Liver (tissue), 9 donors: Measurements from ENCODE around the gene IFITM10. TPM values are rescaled to one million over a fixed set of nuclear protein-coding genes. Genes with fewer than 3 reads are reported as not detected.

Experiments used
- DNase-seq: peaks from one replicate; pipeline ENCODE4 v3.0.0-alpha.2; 2017; ENCODE audit warnings: low spot score
- H3K27ac ChIP-seq, 2 donors: one replicate each; pipeline ENCODE4 v1.7.0; 2013; ENCODE audit warnings: inconsistent platforms in 2 of 2, low read length in 2 of 2, control low read depth in 1 of 2, low read depth in 1 of 2, mild to moderate bottlenecking in 1 of 2
- H3K27me3 ChIP-seq, 4 donors: one replicate each; pipeline versions ENCODE4 v1.6.1 to v1.7.0; 2013; ENCODE audit warnings: low read length in 3 of 4, inconsistent platforms in 1 of 4, mild to moderate bottlenecking in 1 of 4, moderate library complexity in 1 of 4; ENCODE audit not compliant: control insufficient read depth in 4 of 4, insufficient read depth in 4 of 4
- H3K36me3 ChIP-seq, 4 donors: one replicate each; pipeline versions ENCODE4 v1.6.1 to v1.7.0; 2013; ENCODE audit warnings: low read length in 3 of 4, mild to moderate bottlenecking in 3 of 4, low read depth in 1 of 4, moderate library complexity in 1 of 4; ENCODE audit not compliant: control insufficient read depth in 4 of 4, insufficient read depth in 3 of 4
- H3K4me1 ChIP-seq, 4 donors: one replicate each; pipeline versions ENCODE4 v1.6.1 to v1.7.0; 2013; ENCODE audit warnings: low read length in 3 of 4, mild to moderate bottlenecking in 3 of 4, moderate library complexity in 1 of 4; ENCODE audit not compliant: control insufficient read depth in 4 of 4, insufficient read depth in 4 of 4
- H3K4me3 ChIP-seq, 3 donors: one replicate each; pipeline versions ENCODE4 v1.6.1 to v1.7.0; 2013; ENCODE audit warnings: low read length in 3 of 3, control low read depth in 1 of 3, low read depth in 1 of 3, mild to moderate bottlenecking in 1 of 3
- H3K9ac ChIP-seq, 2 donors: one replicate each; pipeline ENCODE4 v1.7.0; 2013; ENCODE audit warnings: low read length in 2 of 2, mild to moderate bottlenecking in 2 of 2, moderate library complexity in 2 of 2, control low read depth in 1 of 2, low read depth in 1 of 2
- H3K9me3 ChIP-seq, 4 donors: one replicate each; pipeline versions ENCODE4 v1.6.1 to v1.7.0; 2013; ENCODE audit warnings: low read length in 3 of 4; ENCODE audit not compliant: control insufficient read depth in 4 of 4
- FOXA2 ChIP-seq: IDR thresholded peaks from 2 replicates; pipeline ENCODE4 v1.6.1; 2016; ENCODE audit warnings: antibody characterized with exemption
- GABPA ChIP-seq, 2 donors: IDR thresholded peaks in 1 of 2; conservative IDR thresholded peaks in 1 of 2; 2 replicates each; pipeline ENCODE4 v1.6.1; 2016; ENCODE audit warnings: antibody characterized with exemption in 2 of 2, mild to moderate bottlenecking in 1 of 2, moderate library complexity in 1 of 2
- HNF4A ChIP-seq, 2 donors: conservative IDR thresholded peaks; 2 replicates each; pipeline ENCODE4 v1.6.1; 2016; ENCODE audit warnings: antibody characterized with exemption in 2 of 2, mild to moderate bottlenecking in 2 of 2
- HNF4G ChIP-seq: IDR thresholded peaks from 2 replicates; pipeline ENCODE4 v1.6.1; 2016; ENCODE audit warnings: antibody characterized with exemption
- JUND ChIP-seq, 2 donors: IDR thresholded peaks; 2 replicates each; pipeline ENCODE4 v1.6.1; 2016; ENCODE audit warnings: antibody characterized with exemption in 2 of 2
- NR2F2 ChIP-seq: IDR thresholded peaks from 2 replicates; pipeline ENCODE4 v1.6.1; 2016; ENCODE audit warnings: antibody characterized with exemption
- RAD21 ChIP-seq, 2 donors: IDR thresholded peaks; 2 replicates each; pipeline ENCODE4 v1.6.1; 2016; ENCODE audit warnings: antibody characterized with exemption in 2 of 2, mild to moderate bottlenecking in 2 of 2
- RXRA ChIP-seq, 2 donors: IDR thresholded peaks; 2 replicates each; pipeline ENCODE4 v1.6.1; 2017 to 2018; ENCODE audit warnings: antibody characterized with exemption in 2 of 2, mild to moderate bottlenecking in 1 of 2
- SP1 ChIP-seq: IDR thresholded peaks from 2 replicates; pipeline ENCODE4 v1.6.1; 2018; ENCODE audit warnings: antibody characterized with exemption, mild to moderate bottlenecking
- TAF1 ChIP-seq: conservative IDR thresholded peaks from 2 replicates; pipeline ENCODE4 v1.6.1; 2016; ENCODE audit warnings: antibody characterized with exemption, mild to moderate bottlenecking
- YY1 ChIP-seq: IDR thresholded peaks from 2 replicates; pipeline ENCODE4 v1.6.1; 2016; ENCODE audit warnings: antibody characterized with exemption, mild to moderate bottlenecking
- WGBS: extraction: QIAGEN DNeasy Blood & Tissue Kit; methylation state at CpG from one replicate; pipeline ENCODE4 v1.1.7; 2013; 5-methylcytosine and 5-hydroxymethylcytosine counted together
- polyA plus RNA-seq, 2 donors: library from polyadenylated mRNA; stranded (reverse) in 1 of 2; unstranded in 1 of 2; fragments of 200-250 nt in 1 of 2; fragments of >200 nt in 1 of 2; fragmentation: Nextera tagmentation in 1 of 2; extraction: Ambion mirVana in 1 of 2; gene quantifications; one replicate each; pipeline versions ENCODE4 v1.2.1 to v1.2.3, GENCODE V29; 2013 to 2015
- total RNA-seq, 2 donors: library from RNA; depleted of rRNA; stranded (reverse); fragments of >200 nt; gene quantifications; one replicate each; pipeline ENCODE4 v1.2.3, GENCODE V29; 2014
- TF ChIP-seq, protein P1 (sequence below): IDR thresholded peaks from 2 replicates; pipeline ENCODE4 v1.6.1; 2016; ENCODE audit warnings: antibody characterized with exemption
- TF ChIP-seq, protein P2 (sequence below): IDR thresholded peaks from 2 replicates; pipeline ENCODE4 v1.6.1; 2016; ENCODE audit warnings: antibody characterized with exemption, mild to moderate bottlenecking
- TF ChIP-seq, protein P3 (sequence below): fragments of 150-350 bp; IDR thresholded peaks from 2 replicates; pipeline ENCODE4 v1.5.1; 2017; ENCODE audit warnings: improper control_type of control experiment, low read depth, low read length; ENCODE audit not compliant: missing input control
- TF ChIP-seq, protein P4 (sequence below): IDR thresholded peaks from 2 replicates; pipeline ENCODE4 v1.6.1; 2016; ENCODE audit warnings: antibody characterized with exemption
- donor health status: healthy.
- donor health status: healthy.
- donor health status: healthy.
- donor health status: healthy.
- donor health status: healthy.

The IFITM10 gene
- total and polyA plus RNA-seq, 4 donors: 0.14 to 8.5 (median 1.8) TPM

DNA sequence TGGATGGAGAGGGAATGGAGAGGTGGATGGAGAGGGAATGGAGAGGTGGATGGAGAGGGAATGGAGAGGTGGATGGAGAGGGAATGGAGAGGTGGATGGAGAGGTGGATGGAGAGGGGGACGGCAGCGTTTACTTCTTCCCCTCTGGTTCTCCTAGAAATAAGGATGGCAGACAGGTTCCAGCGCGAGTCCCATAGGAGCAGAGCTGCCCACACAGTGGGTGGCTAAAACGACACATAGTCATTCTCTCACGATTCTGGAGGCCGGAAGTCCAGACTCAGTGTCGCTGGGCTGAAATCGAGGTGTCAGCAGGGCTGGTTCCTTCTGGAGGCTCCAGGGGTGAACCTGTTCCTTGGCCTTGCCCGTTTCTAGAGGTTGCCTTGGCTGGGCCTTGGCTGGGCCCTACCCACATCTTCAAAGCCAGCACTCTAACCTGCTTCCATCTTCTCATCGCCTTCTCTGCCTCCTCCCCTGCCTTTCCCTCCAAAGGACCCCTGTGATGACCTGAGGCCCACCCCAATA lies 26.0 kb upstream of the IFITM10 start:
- H3K36me3 ChIP-seq: no peaks in the 10 kb centered on the region
- no peak for DNase-seq
- H3K27ac ChIP-seq: no peak overlapping the region
- no peaks in the 10 kb centered on the region for H3K27me3 ChIP-seq
- H3K4me3 ChIP-seq: no peak overlapping the region
- H3K9ac ChIP-seq: no peak overlapping the region
- WGBS: 81% methylated on average over 11 of the region's 11 CpGs
- TF ChIP-seq JUND (IDR thresholded peaks at IDR 0.05) (no peak), RXRA (IDR thresholded peaks at IDR 0.05) (no peak), NR2F2 (no peak), FOXA2 (no peak), GABPA (IDR thresholded peaks at IDR 0.05 in 1 of 2, conservative IDR thresholded peaks at IDR 0.05 in 1 of 2) (no peak), HNF4G (no peak), RAD21 (IDR thresholded peaks at IDR 0.05) (no peak), SP1 (no peak)
- TF ChIP-seq, protein P1, sequence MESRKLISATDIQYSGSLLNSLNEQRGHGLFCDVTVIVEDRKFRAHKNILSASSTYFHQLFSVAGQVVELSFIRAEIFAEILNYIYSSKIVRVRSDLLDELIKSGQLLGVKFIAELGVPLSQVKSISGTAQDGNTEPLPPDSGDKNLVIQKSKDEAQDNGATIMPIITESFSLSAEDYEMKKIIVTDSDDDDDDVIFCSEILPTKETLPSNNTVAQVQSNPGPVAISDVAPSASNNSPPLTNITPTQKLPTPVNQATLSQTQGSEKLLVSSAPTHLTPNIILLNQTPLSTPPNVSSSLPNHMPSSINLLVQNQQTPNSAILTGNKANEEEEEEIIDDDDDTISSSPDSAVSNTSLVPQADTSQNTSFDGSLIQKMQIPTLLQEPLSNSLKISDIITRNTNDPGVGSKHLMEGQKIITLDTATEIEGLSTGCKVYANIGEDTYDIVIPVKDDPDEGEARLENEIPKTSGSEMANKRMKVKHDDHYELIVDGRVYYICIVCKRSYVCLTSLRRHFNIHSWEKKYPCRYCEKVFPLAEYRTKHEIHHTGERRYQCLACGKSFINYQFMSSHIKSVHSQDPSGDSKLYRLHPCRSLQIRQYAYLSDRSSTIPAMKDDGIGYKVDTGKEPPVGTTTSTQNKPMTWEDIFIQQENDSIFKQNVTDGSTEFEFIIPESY: no peak
- TF ChIP-seq, protein P2, sequence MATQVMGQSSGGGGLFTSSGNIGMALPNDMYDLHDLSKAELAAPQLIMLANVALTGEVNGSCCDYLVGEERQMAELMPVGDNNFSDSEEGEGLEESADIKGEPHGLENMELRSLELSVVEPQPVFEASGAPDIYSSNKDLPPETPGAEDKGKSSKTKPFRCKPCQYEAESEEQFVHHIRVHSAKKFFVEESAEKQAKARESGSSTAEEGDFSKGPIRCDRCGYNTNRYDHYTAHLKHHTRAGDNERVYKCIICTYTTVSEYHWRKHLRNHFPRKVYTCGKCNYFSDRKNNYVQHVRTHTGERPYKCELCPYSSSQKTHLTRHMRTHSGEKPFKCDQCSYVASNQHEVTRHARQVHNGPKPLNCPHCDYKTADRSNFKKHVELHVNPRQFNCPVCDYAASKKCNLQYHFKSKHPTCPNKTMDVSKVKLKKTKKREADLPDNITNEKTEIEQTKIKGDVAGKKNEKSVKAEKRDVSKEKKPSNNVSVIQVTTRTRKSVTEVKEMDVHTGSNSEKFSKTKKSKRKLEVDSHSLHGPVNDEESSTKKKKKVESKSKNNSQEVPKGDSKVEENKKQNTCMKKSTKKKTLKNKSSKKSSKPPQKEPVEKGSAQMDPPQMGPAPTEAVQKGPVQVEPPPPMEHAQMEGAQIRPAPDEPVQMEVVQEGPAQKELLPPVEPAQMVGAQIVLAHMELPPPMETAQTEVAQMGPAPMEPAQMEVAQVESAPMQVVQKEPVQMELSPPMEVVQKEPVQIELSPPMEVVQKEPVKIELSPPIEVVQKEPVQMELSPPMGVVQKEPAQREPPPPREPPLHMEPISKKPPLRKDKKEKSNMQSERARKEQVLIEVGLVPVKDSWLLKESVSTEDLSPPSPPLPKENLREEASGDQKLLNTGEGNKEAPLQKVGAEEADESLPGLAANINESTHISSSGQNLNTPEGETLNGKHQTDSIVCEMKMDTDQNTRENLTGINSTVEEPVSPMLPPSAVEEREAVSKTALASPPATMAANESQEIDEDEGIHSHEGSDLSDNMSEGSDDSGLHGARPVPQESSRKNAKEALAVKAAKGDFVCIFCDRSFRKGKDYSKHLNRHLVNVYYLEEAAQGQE: no peak
- TF ChIP-seq, protein P3, sequence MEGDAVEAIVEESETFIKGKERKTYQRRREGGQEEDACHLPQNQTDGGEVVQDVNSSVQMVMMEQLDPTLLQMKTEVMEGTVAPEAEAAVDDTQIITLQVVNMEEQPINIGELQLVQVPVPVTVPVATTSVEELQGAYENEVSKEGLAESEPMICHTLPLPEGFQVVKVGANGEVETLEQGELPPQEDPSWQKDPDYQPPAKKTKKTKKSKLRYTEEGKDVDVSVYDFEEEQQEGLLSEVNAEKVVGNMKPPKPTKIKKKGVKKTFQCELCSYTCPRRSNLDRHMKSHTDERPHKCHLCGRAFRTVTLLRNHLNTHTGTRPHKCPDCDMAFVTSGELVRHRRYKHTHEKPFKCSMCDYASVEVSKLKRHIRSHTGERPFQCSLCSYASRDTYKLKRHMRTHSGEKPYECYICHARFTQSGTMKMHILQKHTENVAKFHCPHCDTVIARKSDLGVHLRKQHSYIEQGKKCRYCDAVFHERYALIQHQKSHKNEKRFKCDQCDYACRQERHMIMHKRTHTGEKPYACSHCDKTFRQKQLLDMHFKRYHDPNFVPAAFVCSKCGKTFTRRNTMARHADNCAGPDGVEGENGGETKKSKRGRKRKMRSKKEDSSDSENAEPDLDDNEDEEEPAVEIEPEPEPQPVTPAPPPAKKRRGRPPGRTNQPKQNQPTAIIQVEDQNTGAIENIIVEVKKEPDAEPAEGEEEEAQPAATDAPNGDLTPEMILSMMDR: no peak
- no peaks in the 10 kb centered on the region for H3K9me3 ChIP-seq
- peaks cover 0 to 4% (median 0%) of the 10 kb centered on the region in 4 donors for H3K4me1 ChIP-seq

DNA sequence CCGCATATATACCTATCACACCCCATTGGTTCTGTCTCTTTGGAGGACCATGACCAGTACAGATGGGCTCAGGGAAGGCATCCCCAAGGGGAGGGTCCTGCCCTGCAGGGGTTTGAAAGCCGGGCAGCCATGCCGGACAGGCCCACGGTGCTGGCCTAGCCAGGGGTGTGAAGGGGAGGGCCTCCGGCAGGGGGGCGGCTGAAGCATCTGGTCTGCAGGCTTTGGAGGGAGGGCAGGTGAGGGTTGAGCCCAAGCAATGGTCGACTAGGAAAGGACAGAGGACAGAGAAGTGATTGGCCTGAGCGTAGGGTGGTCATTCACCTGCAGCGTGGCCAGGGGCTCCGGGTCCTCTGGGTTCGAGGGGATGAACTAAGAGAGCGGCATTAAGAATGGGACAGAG lies 24.5 kb upstream of the IFITM10 start:
- Histone ChIP-seq H3K27ac (no peak overlapping the region), H3K4me3 (no peak overlapping the region), H3K36me3 (no peaks in the 10 kb centered on the region), H3K9ac (no peak overlapping the region), H3K9me3 (no peaks in the 10 kb centered on the region), H3K4me1 (no peaks in the 10 kb centered on the region), H3K27me3 (no peaks in the 10 kb centered on the region)
- no peak for DNase-seq
- TF ChIP-seq, protein P4, sequence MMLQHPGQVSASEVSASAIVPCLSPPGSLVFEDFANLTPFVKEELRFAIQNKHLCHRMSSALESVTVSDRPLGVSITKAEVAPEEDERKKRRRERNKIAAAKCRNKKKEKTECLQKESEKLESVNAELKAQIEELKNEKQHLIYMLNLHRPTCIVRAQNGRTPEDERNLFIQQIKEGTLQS: no peak
- no peak for TF ChIP-seq HNF4A (conservative IDR thresholded peaks at IDR 0.05)
- TF ChIP-seq RAD21 (IDR thresholded peaks at IDR 0.05): no peak
- TF ChIP-seq YY1: no peak
- TF ChIP-seq, protein P3: no peak
- TF ChIP-seq GABPA (IDR thresholded peaks at IDR 0.05 in 1 of 2, conservative IDR thresholded peaks at IDR 0.05 in 1 of 2): no peak
- no peak for TF ChIP-seq FOXA2
- TF ChIP-seq HNF4G: no peak
- TF ChIP-seq RXRA (IDR thresholded peaks at IDR 0.05): no peak
- TF ChIP-seq JUND (IDR thresholded peaks at IDR 0.05): no peak
- TF ChIP-seq TAF1: no peak
- no peak for TF ChIP-seq SP1
- WGBS: 83% methylated on average over 12 of the region's 12 CpGs
